HG03139 (cell line): ENCODE results near the gene KLK14.

Experiments
- ATAC-seq: cut with Tn5 transposase; IDR thresholded peaks from one replicate; pipeline ENCODE4 v1.9.1; 2021; ENCODE audit not compliant: unreplicated experiment

Gene KLK14

GRCh38 chr19:51055866-51056265, 26.8 kb downstream of the KLK14 start:
- no peak for ATAC-seq

- ATAC-seq: no peak
These were observed 35.7 kb downstream of the KLK14 start for GRCh38 chr19:51047031-51047335.

- ATAC-seq: no peak
These were observed 38.4 kb downstream of the KLK14 start for GRCh38 chr19:51044327-51044726.

GRCh38 chr19:51043497-51043896, 39.2 kb downstream of the KLK14 start:
- no peak for ATAC-seq

- ATAC-seq: no peak
These were observed 42.5 kb downstream of the KLK14 start for GRCh38 chr19:51040151-51040550.

- ATAC-seq: no peak
These were observed 46.2 kb downstream of the KLK14 start for GRCh38 chr19:51036519-51036918.

- no peak for ATAC-seq
These were observed 48.0 kb downstream of the KLK14 start, which contains the start of gene KLK12 for GRCh38 chr19:51034704-51035103. TSS of gene KLK12 (minus strand) at chr19:51035002. CDS start at chr19:51034621, 381 bp downstream.

GRCh38 chr19:51031880-51032225, 50.8 kb downstream of the KLK14 start:
- no peak for ATAC-seq

- no peak for ATAC-seq
These were observed 51.3 kb downstream of the KLK14 start for GRCh38 chr19:51031220-51031879.

- ATAC-seq: no peak
These were observed 52.1 kb downstream of the KLK14 start for GRCh38 chr19:51030631-51031030.

- ATAC-seq: no peak
These were observed 53.0 kb downstream of the KLK14 start for GRCh38 chr19:51029718-51030117.
